ENCODE results near the gene PDGFD. TPM values are rescaled to one million over a fixed set of nuclear protein-coding genes. Genes with fewer than 3 reads are reported as not detected.

Gene PDGFD
- total RNA-seq, 2 experiments from 2014 or later: not detected

DNA sequence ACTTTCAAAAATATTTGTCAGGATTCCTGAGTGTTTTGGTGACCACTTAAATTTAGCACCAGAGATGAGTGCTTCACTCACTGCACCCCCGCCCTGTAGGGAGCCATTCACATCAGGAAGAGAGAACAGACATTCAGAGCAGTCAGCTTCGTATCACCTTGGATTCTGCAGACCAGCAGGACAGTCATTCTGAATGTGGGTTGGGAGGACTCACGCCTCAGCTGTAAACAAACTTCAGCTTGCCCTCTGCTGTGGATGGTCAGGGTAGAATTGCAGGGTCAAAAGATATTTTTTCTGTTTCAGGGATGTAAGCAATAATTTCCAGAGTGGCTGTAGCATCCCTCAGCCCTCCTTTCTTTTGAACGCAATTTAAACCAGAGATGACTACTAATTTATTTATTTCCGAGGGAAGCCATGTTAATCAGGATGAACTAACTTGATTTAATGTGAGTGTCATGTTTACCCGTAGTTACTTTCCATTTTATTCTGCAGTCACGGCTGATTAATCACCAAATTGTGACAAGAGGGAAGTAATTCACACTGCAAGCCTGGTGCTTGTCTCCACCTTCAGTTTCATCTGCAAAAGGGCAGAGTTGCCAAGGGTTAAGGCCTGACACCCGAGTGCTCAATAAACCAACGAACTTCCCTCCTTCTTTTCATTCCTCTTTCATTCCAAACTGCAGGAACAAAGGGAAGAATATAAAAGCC, 301.7 kb downstream of the PDGFD start:
- H3K4me1 Mint-ChIP-seq (ENCODE audit: low read depth): no peaks in the 10 kb centered on the region
- DNase-seq: no peak
- H3K27me3 Mint-ChIP-seq (ENCODE audit: low read depth): no peaks in the 10 kb centered on the region
- CTCF ChIA-PET: no interaction called here
- H3K27ac Mint-ChIP-seq: no peak overlapping the region
- H3K9me3 Mint-ChIP-seq: no peaks in the 10 kb centered on the region
- no peak overlapping the region for H3K4me3 Mint-ChIP-seq
- no peaks in the 10 kb centered on the region for H3K36me3 Mint-ChIP-seq (ENCODE audit: low read depth)
- intact Hi-C loops (cut with micrococcal nuclease): no loop called here

Other genes starting within 250 kb of the PDGFD start
- gene DDI1, start 127.5 kb downstream of the PDGFD start, total RNA-seq: not detected